ENCODE results near the gene CHD9.

- TF ChIP-seq CTCF (IDR thresholded peaks at IDR 0.05) (no peak), POLR2A (IDR thresholded peaks at IDR 0.05) (no peak)
Observed at GRCh38 chr16:53309457-53309856, 254.7 kb downstream of the CHD9 start.

All from thyroid gland (tissue), 4 donors.